GM18517 (cell line): ENCODE results near the gene ADGRG2.

ENCODE experiments used
- ATAC-seq: cut with Tn5 transposase; IDR thresholded peaks from one replicate; pipeline ENCODE4 v1.9.1; 2021; ENCODE audit warnings: mild to moderate bottlenecking, moderate library complexity; ENCODE audit not compliant: unreplicated experiment

The ADGRG2 gene, protein sequence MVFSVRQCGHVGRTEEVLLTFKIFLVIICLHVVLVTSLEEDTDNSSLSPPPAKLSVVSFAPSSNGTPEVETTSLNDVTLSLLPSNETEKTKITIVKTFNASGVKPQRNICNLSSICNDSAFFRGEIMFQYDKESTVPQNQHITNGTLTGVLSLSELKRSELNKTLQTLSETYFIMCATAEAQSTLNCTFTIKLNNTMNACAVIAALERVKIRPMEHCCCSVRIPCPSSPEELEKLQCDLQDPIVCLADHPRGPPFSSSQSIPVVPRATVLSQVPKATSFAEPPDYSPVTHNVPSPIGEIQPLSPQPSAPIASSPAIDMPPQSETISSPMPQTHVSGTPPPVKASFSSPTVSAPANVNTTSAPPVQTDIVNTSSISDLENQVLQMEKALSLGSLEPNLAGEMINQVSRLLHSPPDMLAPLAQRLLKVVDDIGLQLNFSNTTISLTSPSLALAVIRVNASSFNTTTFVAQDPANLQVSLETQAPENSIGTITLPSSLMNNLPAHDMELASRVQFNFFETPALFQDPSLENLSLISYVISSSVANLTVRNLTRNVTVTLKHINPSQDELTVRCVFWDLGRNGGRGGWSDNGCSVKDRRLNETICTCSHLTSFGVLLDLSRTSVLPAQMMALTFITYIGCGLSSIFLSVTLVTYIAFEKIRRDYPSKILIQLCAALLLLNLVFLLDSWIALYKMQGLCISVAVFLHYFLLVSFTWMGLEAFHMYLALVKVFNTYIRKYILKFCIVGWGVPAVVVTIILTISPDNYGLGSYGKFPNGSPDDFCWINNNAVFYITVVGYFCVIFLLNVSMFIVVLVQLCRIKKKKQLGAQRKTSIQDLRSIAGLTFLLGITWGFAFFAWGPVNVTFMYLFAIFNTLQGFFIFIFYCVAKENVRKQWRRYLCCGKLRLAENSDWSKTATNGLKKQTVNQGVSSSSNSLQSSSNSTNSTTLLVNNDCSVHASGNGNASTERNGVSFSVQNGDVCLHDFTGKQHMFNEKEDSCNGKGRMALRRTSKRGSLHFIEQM

DNA sequence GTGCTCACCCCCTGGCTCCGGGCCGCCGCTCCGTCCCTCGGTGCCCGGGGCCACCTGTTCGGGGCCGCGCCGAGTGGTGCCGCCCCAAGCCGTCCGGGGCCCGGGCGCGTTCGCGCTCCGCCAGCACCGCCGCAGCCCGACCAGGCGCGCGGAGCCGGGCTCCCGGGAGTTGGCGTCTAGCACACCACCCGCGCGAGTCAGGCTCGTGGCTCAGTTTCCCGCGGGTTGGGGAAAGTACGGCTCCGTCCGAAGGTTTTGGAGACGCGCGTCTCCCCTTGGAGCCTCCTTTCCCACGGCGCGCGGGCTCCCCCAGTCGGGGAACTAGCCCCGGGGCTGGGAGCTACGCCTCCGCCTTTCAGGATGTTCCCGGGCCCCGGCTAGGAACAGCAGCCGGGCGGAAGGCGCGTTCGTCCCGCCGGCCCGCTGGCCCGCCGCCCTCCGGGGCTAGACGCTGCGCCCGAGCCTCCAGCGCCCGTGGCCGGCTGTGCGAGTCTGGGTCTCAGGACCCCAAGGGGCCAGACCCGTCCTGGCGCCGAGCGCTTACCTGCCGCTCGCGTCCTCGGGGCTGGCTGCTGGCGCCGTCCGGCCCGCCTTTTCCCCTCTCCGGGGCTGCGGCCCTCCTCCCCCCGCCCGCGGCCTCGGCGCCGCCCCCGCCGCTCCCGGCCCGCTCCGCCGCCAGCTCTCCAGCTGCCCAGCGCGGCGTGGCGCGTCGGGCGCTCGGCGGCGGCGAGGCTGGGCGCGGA, at the start of gene ADGRG2:
Gene ADGRG2, minus strand, starts transcription at position 571 of the 743 bp plus-strand sequence. CDS start 53,634 bp downstream, outside the sequence.
- ATAC-seq: no peak

DNA sequence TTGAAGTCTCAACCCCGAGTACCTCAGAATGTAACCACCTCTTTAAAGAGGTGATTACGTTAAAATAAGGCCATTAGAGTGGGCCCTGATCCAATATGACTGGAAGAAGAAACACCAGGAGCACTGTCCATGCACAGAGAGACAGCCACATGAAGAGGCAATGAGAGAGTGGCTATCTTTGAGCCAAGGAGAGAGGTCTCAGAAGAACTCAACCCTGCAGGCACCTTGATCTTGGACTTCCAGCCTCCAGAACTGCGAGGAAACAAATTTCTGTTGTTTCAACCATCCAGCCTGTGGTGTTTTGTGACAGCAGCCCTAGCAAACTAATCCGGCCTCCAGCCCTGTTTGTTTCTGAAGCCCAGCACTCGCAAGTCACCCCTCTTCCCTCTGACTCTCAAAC, 46.3 kb upstream of the ADGRG2 start:
- ATAC-seq: no peak

DNA sequence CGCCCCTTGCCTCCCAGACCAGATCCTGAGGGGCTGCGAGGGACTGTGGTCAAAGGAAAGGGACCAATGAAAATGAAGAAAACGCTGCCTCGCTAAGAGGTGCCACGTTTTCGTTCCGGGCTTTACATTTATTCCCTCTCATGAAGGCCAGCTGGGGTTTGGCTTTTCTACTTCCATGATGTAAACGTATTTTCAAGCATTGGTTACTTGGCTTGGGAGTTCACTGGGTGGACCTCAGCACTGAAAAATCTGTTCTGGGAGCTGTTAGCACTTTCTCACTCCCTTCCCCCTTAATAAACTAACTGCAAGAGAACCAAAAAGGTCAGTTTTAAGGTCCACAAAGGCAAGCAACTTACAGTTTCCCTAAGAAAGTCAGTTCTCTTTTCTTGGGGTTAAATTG, 40.6 kb upstream of the ADGRG2 start:
- no peak for ATAC-seq

DNA sequence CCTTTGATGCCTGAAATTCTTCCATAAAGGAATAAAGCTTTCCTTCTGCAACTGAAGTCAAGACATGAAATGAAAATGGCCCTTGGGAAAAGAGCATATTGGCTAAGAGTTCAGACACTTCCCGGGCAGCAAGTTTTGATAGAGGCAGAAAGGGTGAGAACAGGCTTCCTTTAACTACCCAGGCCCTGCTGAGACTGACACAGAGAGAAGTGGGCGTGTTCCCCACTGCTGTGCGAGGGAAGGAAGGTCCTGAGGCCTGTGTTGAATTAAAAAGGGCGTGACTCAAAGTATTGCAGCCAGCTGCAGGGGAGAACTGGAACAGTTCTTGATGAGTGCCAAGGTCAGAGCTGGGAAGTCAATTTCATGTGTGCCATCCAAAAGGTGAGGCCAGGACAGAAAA, 33.9 kb upstream of the ADGRG2 start:
- ATAC-seq: no peak

DNA sequence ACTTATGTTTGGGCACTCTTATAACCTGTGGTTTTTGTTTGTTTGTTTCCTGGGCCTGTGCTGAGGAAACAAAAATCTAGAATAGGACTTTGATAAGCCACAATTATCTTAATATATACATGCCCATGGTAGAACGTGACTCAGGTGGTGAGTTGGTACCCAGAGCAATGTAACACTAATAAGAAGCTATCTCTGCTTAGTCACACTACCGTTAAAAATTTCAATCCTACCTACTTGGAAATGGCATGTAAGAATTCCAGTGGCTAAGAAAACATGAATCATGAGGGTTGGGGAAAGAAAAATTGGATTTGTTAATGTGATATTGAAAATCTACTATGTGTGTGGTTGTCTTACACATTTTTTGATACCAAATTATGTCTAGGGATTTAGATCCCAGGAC, 30.5 kb upstream of the ADGRG2 start:
- no peak for ATAC-seq

DNA sequence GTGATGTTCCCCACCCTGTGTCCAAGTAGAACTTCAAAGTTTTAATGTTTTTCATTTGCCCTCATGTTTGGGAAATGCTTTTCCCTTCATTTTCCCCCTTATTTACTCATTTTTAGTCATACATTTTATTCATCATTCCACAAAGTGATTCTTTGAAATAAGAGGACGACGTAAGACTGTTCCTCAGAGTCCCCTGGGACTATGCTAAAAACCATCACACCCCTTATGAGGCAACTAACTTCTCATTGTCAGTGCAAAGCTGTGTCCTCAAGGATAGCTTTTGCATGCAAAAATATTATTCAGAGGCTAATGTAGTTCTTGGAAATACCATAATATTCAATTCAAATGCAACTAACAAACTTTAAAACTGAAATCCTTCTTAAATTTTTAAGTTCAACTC, 14.8 kb upstream of the ADGRG2 start:
- ATAC-seq: no peak

DNA sequence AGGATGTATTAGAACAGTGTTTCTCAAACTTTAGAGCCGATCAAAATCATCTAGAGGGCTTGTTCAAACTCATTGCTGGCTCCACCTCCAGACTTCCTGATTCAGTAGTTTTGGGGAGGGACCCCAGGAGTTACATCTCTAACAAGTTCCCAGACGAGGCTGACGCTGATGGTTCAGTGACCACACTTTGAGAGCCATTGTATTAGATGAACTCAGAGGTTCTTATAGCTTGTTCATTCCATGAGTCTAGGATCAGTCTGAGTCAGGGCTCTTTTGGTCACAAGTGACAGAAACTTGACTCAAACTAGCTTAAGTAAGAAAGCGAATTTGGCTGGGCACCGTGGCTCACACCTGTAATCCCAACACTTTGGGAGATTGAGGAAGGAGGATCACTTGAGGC, 11.5 kb upstream of the ADGRG2 start:
- no peak for ATAC-seq

DNA sequence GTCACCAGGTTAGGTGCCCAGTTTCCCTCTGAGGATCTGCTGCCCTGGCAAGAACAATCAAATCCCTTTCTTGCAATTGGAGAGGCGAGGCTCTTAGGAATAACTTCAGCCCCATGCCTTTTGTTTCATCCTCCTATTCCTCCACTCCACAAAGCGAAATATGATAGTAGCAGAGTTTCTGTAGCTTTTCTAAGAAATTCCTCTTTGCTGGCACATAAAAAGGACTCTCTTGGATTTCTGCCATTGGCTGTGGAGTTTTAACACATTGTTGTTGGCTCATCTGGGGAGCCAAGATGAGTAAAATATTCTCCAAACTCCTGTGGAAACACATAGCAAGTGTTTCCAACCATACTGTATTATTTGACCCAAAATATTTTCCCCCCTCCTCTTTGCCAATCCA, 11.0 kb upstream of the ADGRG2 start:
- ATAC-seq: no peak

DNA sequence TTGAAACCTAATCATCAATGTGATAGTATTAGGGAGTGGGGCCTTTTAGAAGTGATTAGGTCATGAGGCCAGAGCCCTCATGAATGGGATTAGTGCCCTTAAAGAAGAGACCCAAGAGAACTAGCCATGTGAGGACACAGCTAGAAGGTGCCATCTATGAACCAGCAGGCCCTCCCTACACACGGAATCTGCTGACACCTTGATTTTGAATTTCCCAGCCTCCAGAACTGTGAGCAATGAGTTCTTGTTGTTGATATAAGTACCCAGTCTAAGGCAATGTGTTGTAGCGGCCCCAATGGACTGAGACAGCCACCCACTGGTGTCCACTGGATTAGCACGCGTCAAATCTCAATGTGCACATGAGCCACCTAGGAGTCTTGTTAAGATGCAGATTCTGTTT, 8.4 kb upstream of the ADGRG2 start:
- no peak for ATAC-seq

DNA sequence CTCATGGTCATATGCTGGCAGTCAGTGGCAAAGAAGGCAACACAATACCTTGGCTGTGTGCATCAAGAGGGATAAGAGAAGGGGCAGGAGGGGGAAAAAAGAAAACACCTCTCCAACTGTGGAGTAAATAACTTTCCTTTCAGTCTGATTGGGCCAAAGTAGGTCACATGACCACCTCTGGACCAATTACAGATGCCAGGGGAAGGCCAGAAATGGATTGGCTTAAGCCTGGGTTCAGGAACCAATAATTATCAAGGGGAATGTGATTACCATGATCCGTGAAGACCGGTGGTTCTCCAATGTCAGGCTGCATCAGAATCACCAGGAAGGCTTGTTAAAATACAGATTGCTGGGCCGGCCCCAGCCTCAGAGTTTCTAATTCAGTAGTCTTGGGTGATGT, 7.4 kb upstream of the ADGRG2 start:
- no peak for ATAC-seq

DNA sequence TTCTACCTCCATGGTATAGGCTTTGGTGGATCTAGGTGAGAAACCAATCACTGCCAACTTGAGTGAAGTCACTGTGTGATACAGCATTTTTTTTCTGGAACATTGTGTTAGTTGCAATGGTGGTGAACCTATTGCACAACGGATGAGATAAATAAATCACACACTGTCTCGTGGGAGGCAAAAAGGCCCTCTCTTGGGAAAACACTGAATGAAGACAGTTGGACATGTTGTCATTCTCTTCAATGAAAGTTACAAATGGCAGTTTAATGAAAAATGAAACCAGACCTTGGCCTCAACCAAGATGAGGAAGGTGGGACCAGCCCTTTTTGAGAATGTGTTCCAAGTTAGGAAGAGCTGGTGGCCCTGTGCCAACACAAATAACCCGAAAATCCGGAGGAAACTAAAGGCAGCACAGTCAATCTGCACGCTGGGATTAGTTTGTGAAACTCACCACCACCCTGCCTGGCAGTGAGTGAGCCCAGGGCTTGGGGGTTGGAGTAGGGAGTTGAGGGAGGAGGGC, 5.4 kb upstream of the ADGRG2 start:
- ATAC-seq: no peak

DNA sequence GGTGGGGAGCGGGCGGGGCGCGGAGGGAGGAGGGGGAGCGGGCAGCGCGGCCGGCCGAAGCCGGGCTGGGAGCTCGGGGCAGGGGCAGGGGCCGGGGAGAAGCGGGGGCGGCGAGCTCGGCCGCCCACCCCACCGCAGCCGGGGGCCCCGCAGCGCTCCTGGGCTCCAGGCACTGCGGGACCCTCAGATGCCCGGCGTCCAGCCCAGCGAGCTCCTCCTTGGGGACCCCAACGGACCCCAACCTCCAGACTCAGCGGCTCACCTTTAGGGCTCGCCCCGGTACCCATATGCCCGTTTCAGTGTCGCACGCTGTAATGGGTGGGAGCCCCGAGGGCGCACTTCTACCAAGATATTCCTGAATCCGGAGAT, 357 bp upstream of the ADGRG2 start:
- no peak for ATAC-seq

DNA sequence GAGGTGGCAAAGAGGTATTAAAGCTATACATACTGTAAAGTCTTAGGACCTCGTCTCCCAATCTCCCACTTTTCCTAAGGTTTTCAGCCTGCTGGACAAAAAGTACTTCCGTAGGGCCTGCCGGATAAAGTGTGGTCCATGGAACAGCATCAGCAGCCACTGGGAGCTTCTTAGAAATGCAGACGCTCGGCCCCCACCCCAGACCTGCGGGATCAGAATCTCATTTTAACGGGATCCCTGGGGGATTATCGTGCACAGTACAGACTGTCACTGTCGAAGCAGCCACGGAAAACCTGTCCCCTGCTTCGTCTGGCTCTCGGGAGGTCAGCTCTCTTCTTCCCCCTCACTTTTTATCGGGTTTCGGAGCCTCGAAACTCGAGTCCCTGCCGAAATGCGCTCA, 802 bp downstream of the ADGRG2 start:
- no peak for ATAC-seq

DNA sequence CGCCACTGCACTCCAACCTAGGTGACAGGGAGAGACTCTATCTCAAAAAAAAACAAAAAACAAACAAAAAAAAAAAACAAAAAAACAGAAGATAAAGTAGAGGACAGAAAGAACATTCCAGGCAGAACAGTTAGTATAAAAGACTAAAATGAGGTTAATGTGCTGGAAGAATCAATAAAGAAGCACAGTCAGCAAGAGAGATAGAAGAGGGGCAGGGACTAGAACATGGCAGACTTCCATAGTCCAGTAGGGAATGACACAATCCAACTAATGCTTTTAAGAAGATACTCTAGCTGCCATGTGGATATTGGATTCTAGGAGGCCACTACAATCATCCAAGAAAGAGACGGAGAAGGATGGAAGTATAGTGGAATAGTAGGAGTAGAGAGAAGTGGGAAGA, 11.6 kb downstream of the ADGRG2 start:
- no peak for ATAC-seq

DNA sequence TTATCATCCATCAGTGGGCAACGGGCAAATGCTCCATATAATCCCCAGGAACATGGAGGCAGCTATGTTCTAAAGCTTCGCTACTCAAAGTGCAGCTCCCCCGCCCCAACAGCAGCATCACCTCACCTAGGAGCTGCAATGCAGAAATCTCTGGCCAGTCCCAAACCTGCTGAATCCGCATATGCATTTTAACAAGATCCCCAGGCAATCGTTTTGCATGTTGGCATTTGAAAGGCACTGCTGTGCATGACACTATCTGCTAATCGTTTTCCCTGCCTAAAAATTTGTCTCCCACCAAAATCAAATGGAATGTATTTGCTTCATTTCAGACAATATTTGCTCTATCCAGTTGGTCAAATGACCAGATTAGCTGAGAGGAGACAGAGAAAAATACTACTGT, 15.2 kb downstream of the ADGRG2 start:
- no peak for ATAC-seq

DNA sequence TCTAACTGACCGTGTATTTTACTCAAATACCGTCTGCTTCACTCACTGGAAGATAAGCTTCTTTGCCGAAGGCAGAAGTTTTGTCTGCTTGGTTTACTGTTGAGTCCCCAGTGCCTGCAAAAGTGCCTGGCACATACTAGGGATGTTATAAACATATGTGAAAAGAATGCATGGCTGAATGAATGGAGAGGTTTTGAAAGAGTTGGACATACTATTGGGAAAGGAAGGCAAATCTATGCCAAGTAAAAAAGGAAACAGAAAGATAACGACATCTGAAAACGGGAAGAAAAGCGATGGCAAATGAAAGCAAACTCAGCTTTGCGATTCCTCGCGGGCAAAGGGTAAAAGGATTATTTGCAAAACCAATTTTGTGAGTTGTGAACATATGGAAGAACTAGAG, 21.7 kb downstream of the ADGRG2 start:
- ATAC-seq: no peak

DNA sequence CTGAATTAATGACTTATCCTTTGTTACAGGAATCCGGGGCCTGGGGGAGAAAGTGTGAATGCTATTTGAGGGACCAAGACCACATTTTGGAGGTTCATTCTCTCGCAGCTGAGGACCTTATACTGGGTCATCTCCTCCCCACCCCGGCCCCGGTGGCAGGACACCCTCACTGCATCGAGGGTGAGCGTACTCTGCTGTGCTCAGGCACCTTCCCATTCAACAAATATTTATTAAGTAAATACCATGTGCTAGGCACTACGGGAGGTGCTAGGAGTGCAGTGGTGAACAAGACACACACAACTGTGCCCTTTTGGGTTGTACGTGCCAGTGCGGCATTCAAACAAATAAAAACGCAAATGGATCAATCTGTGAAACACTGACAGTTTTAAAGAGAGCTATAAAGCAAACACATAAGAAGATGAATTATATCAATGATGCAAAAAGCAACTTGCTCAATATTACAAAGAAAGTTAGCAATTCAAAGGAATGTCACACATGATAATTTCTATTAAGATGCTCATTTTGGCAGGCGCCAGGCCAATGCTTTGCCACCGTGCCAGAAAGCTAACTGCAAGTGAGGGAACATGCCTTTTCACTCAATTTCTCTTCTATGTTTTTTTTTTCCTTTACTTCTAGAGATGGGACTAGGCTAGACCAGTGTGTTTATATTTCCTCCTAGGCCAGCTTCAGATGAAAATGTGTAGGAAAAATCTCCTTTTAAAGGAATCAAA, 24.6 kb downstream of the ADGRG2 start:
- no peak for ATAC-seq

DNA sequence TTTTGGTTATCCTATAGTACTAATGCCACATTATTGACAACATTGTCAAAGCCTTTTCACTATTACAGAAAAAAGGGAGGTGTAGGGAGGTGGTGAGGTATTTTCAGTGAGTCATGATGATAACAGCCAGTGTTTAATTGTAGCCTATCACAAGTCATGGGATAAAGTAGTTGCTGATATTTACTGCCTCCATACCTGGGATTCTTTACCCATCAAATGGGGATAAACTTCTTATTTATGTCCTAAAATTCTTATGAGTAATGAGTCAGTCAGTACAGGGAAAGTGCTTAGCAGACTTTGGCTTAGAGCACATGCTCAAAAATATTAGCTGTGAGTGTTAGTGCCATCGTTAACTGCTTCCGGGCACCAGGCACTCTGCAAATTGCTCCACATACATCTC, 25.7 kb downstream of the ADGRG2 start:
- ATAC-seq: no peak

DNA sequence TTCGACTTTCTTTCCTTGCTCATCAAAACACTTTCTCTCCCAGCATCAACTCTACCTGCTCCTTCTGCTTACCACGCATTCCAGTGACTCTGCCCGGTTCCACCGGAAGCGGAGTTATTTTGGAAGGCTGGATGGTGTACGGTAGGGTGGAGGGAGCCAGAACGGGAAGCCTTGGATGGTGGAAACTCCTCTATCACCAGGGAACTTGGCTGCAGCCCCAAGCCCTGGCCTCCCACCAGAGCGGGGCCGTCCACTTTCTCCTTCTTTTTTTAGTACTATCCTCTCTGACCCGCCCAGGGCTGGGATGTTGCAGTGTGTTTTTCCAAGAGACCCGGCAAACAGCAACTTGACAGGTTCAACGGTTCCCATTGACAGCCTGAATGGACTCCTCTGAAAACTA, 27.6 kb downstream of the ADGRG2 start:
- ATAC-seq: no peak

DNA sequence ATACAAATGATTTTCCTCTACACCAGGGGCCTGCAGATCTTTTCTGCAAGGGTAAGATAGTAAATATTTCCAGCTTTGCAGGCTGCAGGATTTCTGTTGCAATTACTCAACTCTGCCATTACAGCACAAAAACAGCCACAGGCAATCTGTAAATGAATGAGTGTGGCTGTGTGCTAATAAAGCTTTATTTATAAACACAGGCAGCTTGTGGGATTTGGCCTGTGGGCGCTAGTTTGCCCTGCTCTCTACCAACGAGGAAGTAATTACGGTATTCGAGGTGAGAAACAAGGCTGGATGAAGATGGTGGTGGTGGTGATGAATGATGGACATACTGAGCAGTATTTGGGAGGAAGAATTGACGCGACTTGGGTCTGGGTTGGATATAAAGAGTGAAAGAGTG, 30.7 kb downstream of the ADGRG2 start:
- ATAC-seq: no peak
